ENCODE measurements around the gene CDC23. TPM values are rescaled to one million over a fixed set of nuclear protein-coding genes. Genes with fewer than 3 reads are reported as not detected.

CDC23 gene
- total RNA-seq, 2 donors from 2014 or later, result 40.9 to 45.7 TPM

GRCh38 chr5:138180841-138181240 is 32.3 kb downstream of the CDC23 start:
- H3K9ac ChIP-seq (ENCODE audit: extremely low read depth, low read length, poor library complexity, severe bottlenecking), result no peak overlapping the region
- Mint-ChIP-seq H3K36me3 (ENCODE audit: low read depth) (peaks cover 57% of the 10 kb centered on the region), H3K9me3 (no peaks in the 10 kb centered on the region), H3K4me3 (no peak overlapping the region), H3K27me3 (ENCODE audit: insufficient read depth) (no peaks in the 10 kb centered on the region), H3K4me1 (peaks cover 13% of the 10 kb centered on the region), H3K27ac (no peak overlapping the region)
- H3K9me3 ChIP-seq (ENCODE audit: control insufficient read depth, low read length), result no peaks in the 10 kb centered on the region
- peaks cover 60% of the 10 kb centered on the region for H3K36me3 ChIP-seq (ENCODE audit: control insufficient read depth, insufficient read depth, low read length)
- no peak for DNase-seq
- 79 to 96% methylated on average over 2 to 5 of the region's 5 CpGs for WGBS, 2 experiments (ENCODE audit: insufficient coverage in 1 of 2, insufficient read length in 1 of 2)
- H3K27ac ChIP-seq (ENCODE audit: low read depth, low read length), result no peak overlapping the region
- TF ChIP-seq CTCF (conservative IDR thresholded peaks at IDR 0.05), result no peak
- no peaks in the 10 kb centered on the region for H3K27me3 ChIP-seq (ENCODE audit: control insufficient read depth, insufficient read depth, low read length, poor library complexity, severe bottlenecking)
- H3K4me1 ChIP-seq (ENCODE audit: control insufficient read depth, insufficient read depth, low read length), result no peaks in the 10 kb centered on the region
- peak overlapping the region; percentile 98 for H3K4me3 ChIP-seq (ENCODE audit: low read length)

DNA sequence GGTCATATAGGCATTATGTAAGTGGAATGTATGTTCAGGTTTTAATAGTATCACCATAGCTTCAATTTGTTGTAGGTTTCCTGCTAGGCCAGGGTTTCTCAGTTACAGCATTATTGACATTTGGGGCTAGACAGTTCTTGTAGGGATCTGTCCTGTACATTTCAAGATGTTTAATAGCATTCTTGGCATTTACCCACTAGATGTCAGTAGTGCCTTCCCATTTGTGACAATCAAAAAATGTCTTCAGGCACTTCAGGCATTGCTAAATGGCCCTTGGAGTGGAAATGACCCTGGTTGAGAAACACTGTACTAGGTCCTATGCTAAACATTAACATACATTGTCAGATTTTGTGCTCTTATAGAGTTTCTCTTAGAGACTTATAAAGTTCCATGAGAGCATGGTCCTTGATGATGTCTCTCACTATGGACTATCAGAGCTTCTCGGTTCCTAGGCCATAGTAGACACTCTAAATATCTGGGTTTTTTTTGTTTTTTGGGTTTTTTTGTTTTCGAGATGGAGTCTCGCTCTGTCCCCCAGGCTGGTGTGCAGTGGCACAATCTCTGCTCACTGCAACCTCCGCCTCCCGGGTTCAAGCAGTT is 32.8 kb downstream of the CDC23 start:
- Histone ChIP-seq H3K27me3 (ENCODE audit: control insufficient read depth, insufficient read depth, low read length, poor library complexity, severe bottlenecking) (no peaks in the 10 kb centered on the region), H3K36me3 (ENCODE audit: control insufficient read depth, insufficient read depth, low read length) (peaks cover 59% of the 10 kb centered on the region), H3K4me1 (ENCODE audit: control insufficient read depth, insufficient read depth, low read length) (no peaks in the 10 kb centered on the region), H3K9ac (ENCODE audit: extremely low read depth, low read length, poor library complexity, severe bottlenecking) (peak overlapping the region; percentile 96), H3K4me3 (ENCODE audit: low read length) (peak overlapping the region; percentile 98), H3K9me3 (ENCODE audit: control insufficient read depth, low read length) (no peaks in the 10 kb centered on the region), H3K27ac (ENCODE audit: low read depth, low read length) (no peak overlapping the region)
- Mint-ChIP-seq H3K27ac (no peak overlapping the region), H3K36me3 (ENCODE audit: low read depth) (peaks cover 54% of the 10 kb centered on the region), H3K4me1 (peaks cover 13% of the 10 kb centered on the region), H3K9me3 (no peaks in the 10 kb centered on the region), H3K27me3 (ENCODE audit: insufficient read depth) (no peaks in the 10 kb centered on the region), H3K4me3 (no peak overlapping the region)
- TF ChIP-seq CTCF (conservative IDR thresholded peaks at IDR 0.05), result peak; percentile 76
- WGBS, 2 experiments (ENCODE audit: insufficient coverage in 1 of 2, insufficient read length in 1 of 2), result 77% methylated on average over 5 of the region's 5 CpGs; no CpG with 5 or more reads in 1 of the 2 experiments
- no peak for DNase-seq

DNA sequence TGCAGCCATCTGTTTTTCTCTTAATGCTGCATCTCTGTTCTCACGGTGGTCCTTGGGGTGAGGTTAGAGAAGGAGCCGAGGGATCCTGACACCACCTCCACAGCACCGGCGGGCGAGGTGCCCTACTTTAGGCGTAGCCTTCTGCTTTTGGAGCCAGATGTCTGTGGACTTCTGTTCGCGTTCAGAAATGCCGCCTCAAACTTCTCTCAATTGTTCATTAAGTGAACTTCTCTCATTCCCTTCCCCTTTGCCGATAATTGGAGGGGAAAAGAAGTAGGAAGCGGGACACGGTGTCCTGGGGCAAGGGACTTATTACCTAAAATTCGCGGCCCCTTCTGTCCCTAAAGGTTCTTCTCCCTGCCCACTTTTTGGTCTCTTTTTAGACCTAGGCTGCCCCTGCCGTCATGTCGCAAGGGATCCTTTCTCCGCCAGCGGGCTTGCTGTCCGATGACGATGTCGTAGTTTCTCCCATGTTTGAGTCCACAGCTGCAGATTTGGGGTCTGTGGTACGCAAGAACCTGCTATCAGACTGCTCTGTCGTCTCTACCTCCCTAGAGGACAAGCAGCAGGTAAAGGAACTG is 33.8 kb downstream of the CDC23 start:
- peak; percentile 61 for DNase-seq
- no peak overlapping the region for H3K27ac Mint-ChIP-seq
- H3K36me3 ChIP-seq (ENCODE audit: control insufficient read depth, insufficient read depth, low read length), result peaks cover 58% of the 10 kb centered on the region

More for the DNA sequence above, 33.8 kb downstream of the CDC23 start:
- Histone ChIP-seq H3K9ac (ENCODE audit: extremely low read depth, low read length, poor library complexity, severe bottlenecking) (peak overlapping the region; percentile 96), H3K9me3 (ENCODE audit: control insufficient read depth, low read length) (no peaks in the 10 kb centered on the region), H3K27me3 (ENCODE audit: control insufficient read depth, insufficient read depth, low read length, poor library complexity, severe bottlenecking) (no peaks in the 10 kb centered on the region), H3K27ac (ENCODE audit: low read depth, low read length) (peak overlapping the region; percentile 96), H3K4me3 (ENCODE audit: low read length) (peak overlapping the region; percentile 98), H3K4me1 (ENCODE audit: control insufficient read depth, insufficient read depth, low read length) (no peaks in the 10 kb centered on the region)
- Mint-ChIP-seq H3K36me3 (ENCODE audit: low read depth) (peaks cover 52% of the 10 kb centered on the region), H3K4me1 (peaks cover 13% of the 10 kb centered on the region), H3K27me3 (ENCODE audit: insufficient read depth) (no peaks in the 10 kb centered on the region), H3K4me3 (no peak overlapping the region), H3K9me3 (no peaks in the 10 kb centered on the region)
- WGBS, 2 experiments (ENCODE audit: insufficient coverage in 1 of 2, insufficient read length in 1 of 2), result 0 to 1% methylated on average over 16 to 23 of the region's 23 CpGs
- TF ChIP-seq CTCF (conservative IDR thresholded peaks at IDR 0.05), result no peak
